H1 (cell line): ENCODE measurements around the gene PRKN. TPM values are rescaled to one million over a fixed set of nuclear protein-coding genes. Genes with fewer than 3 reads are reported as not detected.

Experiments used
- ATF3 ChIP-seq: IDR thresholded peaks from 2 replicates; pipeline ENCODE4 v1.6.1; 2011; ENCODE audit warnings: low read depth, mild to moderate bottlenecking, low read length; ENCODE audit not compliant: insufficient read depth
- CBX8 ChIP-seq: fragments of 300-800, 300-1000 bp; sonication (generic); IDR thresholded peaks from 2 replicates; pipeline ENCODE4 v1.7.1; 2016; ENCODE audit warnings: low read depth, low read length, borderline replicate concordance
- CHD7 ChIP-seq: fragments of 300-600 bp; sonication (generic); IDR thresholded peaks from 2 replicates; pipeline ENCODE4 v1.7.1; 2012; ENCODE audit warnings: low read length, moderate library complexity, mild to moderate bottlenecking, inconsistent platforms; ENCODE audit not compliant: insufficient replicate concordance
- EGR1 ChIP-seq: IDR thresholded peaks from 2 replicates; pipeline ENCODE4 v1.6.1; 2011; ENCODE audit warnings: low read depth, low read length, borderline replicate concordance
- KDM5A ChIP-seq: fragments of 200-600 bp; IDR thresholded peaks from 2 replicates; pipeline ENCODE4 v1.7.1; 2012; ENCODE audit warnings: mild to moderate bottlenecking, low read length, inconsistent platforms, mixed read lengths
- PHF8 ChIP-seq: fragments of 200-600 bp; sonication (generic); conservative IDR thresholded peaks from 2 replicates; pipeline ENCODE4 v1.7.1; 2012; ENCODE audit warnings: low read depth, mild to moderate bottlenecking, inconsistent platforms, low read length, moderate library complexity
- POLR2AphosphoS5 ChIP-seq: IDR thresholded peaks from 2 replicates; pipeline ENCODE4 v1.6.1; 2011; ENCODE audit warnings: low read depth, low read length
- RFX5 ChIP-seq: IDR thresholded peaks from 2 replicates; pipeline ENCODE4 v1.6.1; 2011; ENCODE audit warnings: low read depth, low read length, improper control_type of control experiment, borderline replicate concordance
- SUZ12 ChIP-seq: fragments of 200-600 bp; sonication (generic); IDR thresholded peaks from 2 replicates; pipeline ENCODE4 v1.6.1; 2012; ENCODE audit warnings: mild to moderate bottlenecking, inconsistent platforms, low read length, moderate library complexity, mixed read lengths
- polyA plus RNA-seq, 7 experiments: library from polyadenylated mRNA; depleted of rRNA in 3 of 7; stranded (reverse) in 5 of 7; unstranded in 2 of 7; fragments of >200 nt in 5 of 7; fragments of 200-250 nt in 2 of 7; gene quantifications; 1 replicate in 5 of 7; 2 replicates in 1 of 7; 4 replicates in 1 of 7; pipeline versions ENCODE4 v1.2.1 to v1.2.3, GENCODE V29; 2011 to 2013; ENCODE audit warnings: missing spikeins in 2 of 7, mixed read lengths in 2 of 7
- total RNA-seq: library from RNA; stranded (reverse); fragmentation: NEBNext Ultra II Directional; extraction: Animal tissue kit (Norgen Biotek cat#: 25700); gene quantifications from 2 replicates; pipeline ENCODE4 v1.2.1, GENCODE V29; 2021

The PRKN gene
- total and polyA plus RNA-seq, 2 of the 8 experiments (the other 6 are each of a cell fraction or from before 2014, with no cell fraction given): 0.13 to 0.29 TPM

GRCh38 chr6:162750776-162751175 is 23.2 kb upstream of the PRKN start (continued):
- no peak for TF ChIP-seq CHD7
- no peak for TF ChIP-seq RFX5
- TF ChIP-seq EGR1: no peak
- TF ChIP-seq PHF8: no peak
- TF ChIP-seq ATF3: no peak
- no peak for TF ChIP-seq POLR2AphosphoS5
- TF ChIP-seq CBX8: no peak
- no peak for TF ChIP-seq KDM5A
- TF ChIP-seq SUZ12: no peak
- TF ChIP-seq, all 59 proteins: peak for 0
